Neural cell (in vitro differentiated cells): ENCODE measurements around the gene POLDIP3. TPM values are rescaled to one million over a fixed set of nuclear protein-coding genes. Genes with fewer than 3 reads are reported as not detected.

Experiments
- H2AFZ ChIP-seq: fragments of 200-600, 300-800 bp; sonication (generic), shearing (Covaris generic); 2 replicates; pipeline ENCODE4 v1.6.0; 2014; ENCODE audit warnings: low read depth, mild to moderate bottlenecking, antibody characterized with exemption, low read length, moderate library complexity
- H3F3A ChIP-seq: fragments of 200-600 bp; shearing (Covaris generic); 2 replicates; pipeline ENCODE4 v1.6.1; 2016; ENCODE audit warnings: mild to moderate bottlenecking, moderate library complexity, mixed read lengths, antibody characterized with exemption, low read length; ENCODE audit not compliant: insufficient read depth, poor library complexity, severe bottlenecking
- H3K27ac ChIP-seq: fragments of 200-600, 300-800 bp; sonication (generic), shearing (Covaris generic); 2 replicates; pipeline ENCODE4 v1.5.1; 2014; ENCODE audit warnings: mild to moderate bottlenecking, low read length, moderate library complexity
- H3K27me3 ChIP-seq: fragments of 300-800, 200-600 bp; sonication (generic), shearing (Covaris generic); 2 replicates; pipeline ENCODE4 v1.6.0; 2014; ENCODE audit warnings: mild to moderate bottlenecking, low read depth, low read length, moderate library complexity; ENCODE audit not compliant: insufficient read depth
- H3K36me3 ChIP-seq: fragments of 300-800, 200-600 bp; sonication (generic), shearing (Covaris generic); 2 replicates; pipeline ENCODE4 v1.5.1; 2014; ENCODE audit warnings: mild to moderate bottlenecking, antibody characterized with exemption, low read length, moderate library complexity; ENCODE audit not compliant: insufficient read depth
- H3K4me2 ChIP-seq: fragments of 300-800, 200-600 bp; sonication (generic), shearing (Covaris generic); 2 replicates; pipeline ENCODE4 v1.6.0; 2014; ENCODE audit warnings: mild to moderate bottlenecking, low read length
- H3K4me3 ChIP-seq: fragments of 300-800, 200-600 bp; sonication (generic), shearing (Covaris generic); 2 replicates; pipeline ENCODE4 v1.5.1; 2014; ENCODE audit warnings: mild to moderate bottlenecking, low read length, moderate library complexity
- H3K79me2 ChIP-seq: fragments of 200-600 bp; shearing (Covaris generic); replicated peaks from 2 replicates; pipeline ENCODE4 v1.6.0; 2014; ENCODE audit warnings: mild to moderate bottlenecking, low read length, moderate library complexity; ENCODE audit not compliant: insufficient read depth
- H3K9ac ChIP-seq: fragments of 300-800, 200-600 bp; sonication (generic), shearing (Covaris generic); 2 replicates; pipeline ENCODE4 v1.6.1; 2016; ENCODE audit warnings: mild to moderate bottlenecking, low read length, mixed read lengths
- H3K9me2 ChIP-seq: fragments of 200-600 bp; shearing (Covaris generic); 2 replicates; pipeline ENCODE4 v1.6.1; 2016; ENCODE audit warnings: mild to moderate bottlenecking, low read length, mixed read lengths; ENCODE audit not compliant: insufficient read depth
- H3K9me3 ChIP-seq: fragments of 200-600, 300-800 bp; sonication (generic), shearing (Covaris generic); 2 replicates; pipeline ENCODE4 v1.6.1; 2016; ENCODE audit warnings: mild to moderate bottlenecking, mixed run types, low read length, moderate library complexity, mixed read lengths
- H4K20me1 ChIP-seq: fragments of 200-600 bp; shearing (Covaris generic); 2 replicates; pipeline ENCODE4 v1.6.1; 2016; ENCODE audit warnings: mild to moderate bottlenecking, mixed run types; ENCODE audit not compliant: insufficient read depth
- CTCF ChIP-seq: fragments of 450-650 bp; IDR thresholded peaks from 2 replicates; pipeline ENCODE4 v1.5.1; 2014; ENCODE audit warnings: antibody characterized with exemption, mild to moderate bottlenecking, moderate library complexity; ENCODE audit not compliant: poor library complexity, severe bottlenecking
- EP300 ChIP-seq: fragments of 450-650 bp; conservative IDR thresholded peaks from 2 replicates; pipeline ENCODE4 v1.6.1; 2014; ENCODE audit warnings: antibody characterized with exemption, mild to moderate bottlenecking, moderate library complexity; ENCODE audit not compliant: poor library complexity, severe bottlenecking
- EZH2 ChIP-seq: fragments of 200-600, 300-800 bp; shearing (Covaris generic), sonication (generic); IDR thresholded peaks from 2 replicates; pipeline ENCODE4 v1.6.1; 2014; ENCODE audit warnings: antibody characterized with exemption, low read length, borderline replicate concordance, mild to moderate bottlenecking; ENCODE audit not compliant: insufficient read depth, poor library complexity, severe bottlenecking
- MXI1 ChIP-seq: fragments of 450-650 bp; conservative IDR thresholded peaks from 2 replicates; pipeline ENCODE4 v1.6.1; 2014; ENCODE audit warnings: antibody characterized with exemption, mild to moderate bottlenecking; ENCODE audit not compliant: poor library complexity, severe bottlenecking
- POLR2AphosphoS5 ChIP-seq: IDR thresholded peaks from 2 replicates; pipeline ENCODE4 v1.6.1; 2012
- RAD21 ChIP-seq: fragments of 450-650 bp; conservative IDR thresholded peaks from 2 replicates; pipeline ENCODE4 v1.6.1; 2014; ENCODE audit warnings: antibody characterized with exemption, mild to moderate bottlenecking, moderate library complexity
- REST ChIP-seq: IDR thresholded peaks from 2 replicates; pipeline ENCODE4 v1.6.1; 2012; ENCODE audit warnings: borderline replicate concordance
- SMC3 ChIP-seq: fragments of 450-650 bp; conservative IDR thresholded peaks from 2 replicates; pipeline ENCODE4 v1.6.1; 2014; ENCODE audit warnings: antibody characterized with exemption, mild to moderate bottlenecking, moderate library complexity; ENCODE audit not compliant: poor library complexity
- TAF1 ChIP-seq: IDR thresholded peaks from 2 replicates; pipeline ENCODE4 v1.6.1; 2012; ENCODE audit warnings: low read depth
- polyA plus RNA-seq: library from polyadenylated mRNA; depleted of rRNA; stranded (reverse); fragments of >200 nt; gene quantifications from 2 replicates; pipeline ENCODE4 v1.2.3, GENCODE V29; 2014

POLDIP3 gene
- polyA plus RNA-seq, 1 donor from 2014 or later = 56.9 TPM

GRCh38 chr22:42623756-42624441, 9.2 kb upstream of the POLDIP3 start:
- no peak overlapping the region for H3K27ac ChIP-seq
- H3K9me3 ChIP-seq = no peaks in the 10 kb centered on the region
- H3K79me2 ChIP-seq = no peaks in the 10 kb centered on the region
- no peaks in the 10 kb centered on the region for H4K20me1 ChIP-seq
- H3K4me2 ChIP-seq = no peak overlapping the region
- no peaks in the 10 kb centered on the region for H3K36me3 ChIP-seq
- H3K9ac ChIP-seq = no peak overlapping the region
- H3K27me3 ChIP-seq = no peaks in the 10 kb centered on the region
- no peak for TF ChIP-seq MXI1
- TF ChIP-seq TAF1 = no peak
- TF ChIP-seq REST = no peak
- TF ChIP-seq RAD21 = no peak
- no peak for TF ChIP-seq SMC3
- TF ChIP-seq EZH2 = no peak
- no peak for TF ChIP-seq EP300
- TF ChIP-seq POLR2AphosphoS5 = no peak
- TF ChIP-seq CTCF = no peak
- no peak overlapping the region for H3K4me3 ChIP-seq
- H3F3A ChIP-seq = no peaks in the 10 kb centered on the region
- H2AFZ ChIP-seq = no peak overlapping the region
- no peaks in the 10 kb centered on the region for H3K9me2 ChIP-seq

DNA sequence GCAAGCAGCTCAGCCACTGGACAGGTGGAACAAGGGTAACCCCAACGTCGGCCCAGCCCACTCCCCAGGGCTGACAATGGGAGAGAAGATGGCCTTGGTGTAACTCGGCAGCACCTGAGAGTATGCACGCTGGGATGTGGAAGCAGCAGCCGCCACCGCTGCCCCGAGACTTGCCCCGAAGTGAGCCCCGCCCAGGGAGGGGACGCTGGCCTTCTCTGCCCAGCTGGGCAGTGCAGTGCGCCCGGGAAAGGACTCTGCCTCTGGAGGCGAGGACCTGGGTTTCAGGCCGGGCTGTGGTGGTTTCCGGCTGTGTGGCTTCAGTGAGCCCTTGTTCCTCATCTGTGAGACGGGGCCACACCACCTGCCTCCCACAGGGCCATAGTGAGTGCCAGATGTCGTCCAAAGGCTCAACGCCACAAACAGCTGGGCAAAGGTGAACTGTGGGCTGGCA, 8.6 kb upstream of the POLDIP3 start:
- no peak for TF ChIP-seq POLR2AphosphoS5
- no peak for TF ChIP-seq RAD21
- TF ChIP-seq CTCF = no peak
- TF ChIP-seq TAF1 = no peak
- no peak for TF ChIP-seq SMC3
- no peak for TF ChIP-seq MXI1
- TF ChIP-seq REST = no peak
- TF ChIP-seq EP300 = no peak
- TF ChIP-seq EZH2 = no peak
- Histone ChIP-seq H2AFZ (no peak overlapping the region), H3K36me3 (no peaks in the 10 kb centered on the region), H3K4me2 (no peak overlapping the region), H3K27ac (no peak overlapping the region), H4K20me1 (no peaks in the 10 kb centered on the region), H3K9ac (no peak overlapping the region), H3F3A (no peaks in the 10 kb centered on the region), H3K9me3 (no peaks in the 10 kb centered on the region), H3K27me3 (no peaks in the 10 kb centered on the region), H3K9me2 (no peaks in the 10 kb centered on the region), H3K4me3 (no peak overlapping the region), H3K79me2 (no peaks in the 10 kb centered on the region)
